Prostate gland (tissue), 2 donors: ENCODE results near the gene ZNF341. TPM values are rescaled to one million over a fixed set of nuclear protein-coding genes. Genes with fewer than 3 reads are reported as not detected.
A peak's percentile ranks its signal among the peaks of the same experiment; 100 is the strongest.

Source experiments
- DNase-seq: peaks from one replicate; pipeline ENCODE4 v3.0.0-alpha.2; 2019; ENCODE audit warnings: low spot score
- H3K27ac ChIP-seq, 2 donors: fragments of 200-600 bp; sonication (generic); 2 replicates each; pipeline ENCODE4 v1.5.1; 2017 to 2019
- H3K27me3 ChIP-seq: fragments of 200-600 bp; sonication (generic); replicated peaks from 2 replicates; pipeline ENCODE4 v1.5.1; 2019; ENCODE audit not compliant: insufficient read depth
- H3K36me3 ChIP-seq, 2 donors: fragments of 200-600 bp; sonication (generic); 1 replicate in 1 of 2; 2 replicates in 1 of 2; pipeline versions ENCODE4 v1.5.1 to v1.8.1; 2017 to 2019
- H3K4me1 ChIP-seq: fragments of 200-600 bp; sonication (generic); replicated peaks from 2 replicates; pipeline ENCODE4 v1.5.1; 2019
- H3K4me3 ChIP-seq, 2 donors: fragments of 200-600 bp; sonication (generic); 2 replicates each; pipeline ENCODE4 v1.5.1; 2017 to 2019
- H3K9me3 ChIP-seq: fragments of 200-600 bp; sonication (generic); 2 replicates; pipeline ENCODE4 v1.5.1; 2017
- CTCF ChIP-seq, 4 experiments: fragments of 200-600 bp in 2 of 4; fragments of 450-650 bp in 2 of 4; sonication (generic) in 2 of 4; IDR thresholded peaks; 1 replicate in 3 of 4; 2 replicates in 1 of 4; pipeline ENCODE4 v1.5.1; 2016 to 2019; ENCODE audit warnings: antibody characterized with exemption in 4 of 4, mild to moderate bottlenecking in 2 of 4, moderate library complexity in 2 of 4
- POLR2A ChIP-seq: fragments of 450-650 bp; IDR thresholded peaks from one replicate; pipeline ENCODE4 v1.6.1; 2016; ENCODE audit warnings: antibody characterized with exemption, mild to moderate bottlenecking
- POLR2AphosphoS5 ChIP-seq: sonication (generic); formaldehyde crosslinking; IDR thresholded peaks from one replicate; pipeline ENCODE4 v1.6.1; 2017; ENCODE audit warnings: antibody characterized with exemption
- WGBS: methylation state at CpG from one replicate; pipeline ENCODE4 v1.1.5; 2018; 5-methylcytosine and 5-hydroxymethylcytosine counted together
- intact Hi-C: fragments of 100-400 bp; cut with DNase I; formaldehyde crosslinking; loops from one replicate; pipeline ENCODE4 v1.14.2; 2022
- total RNA-seq, 2 donors: library from RNA; depleted of rRNA; stranded (reverse); fragments of >200 nt; gene quantifications; one replicate each; pipeline ENCODE4 v1.1.0, GENCODE V29; 2016

Gene ZNF341
- total RNA-seq, 2 donors from 2014 or later = 2.8 to 7.0 TPM

- intact Hi-C loops = no loop called here
- H3K4me1 ChIP-seq = peaks cover 5% of the 10 kb centered on the region
- H3K9me3 ChIP-seq = no peaks in the 10 kb centered on the region
- H3K36me3 ChIP-seq = no peaks in the 10 kb centered on the region
- no peak overlapping the region for H3K4me3 ChIP-seq
- TF ChIP-seq POLR2AphosphoS5 (no peak), POLR2A (no peak), CTCF (IDR thresholded peaks at IDR 0.05) (no peak)
- no peak for DNase-seq
- 91% methylated on average over 12 of the region's 12 CpGs for WGBS
- peak overlapping the region; percentile 50 to 65 for H3K27ac ChIP-seq
- no peaks in the 10 kb centered on the region for H3K27me3 ChIP-seq
These were observed 56.7 kb downstream of the ZNF341 start for GRCh38 chr20:33788351-33789049.

DNA sequence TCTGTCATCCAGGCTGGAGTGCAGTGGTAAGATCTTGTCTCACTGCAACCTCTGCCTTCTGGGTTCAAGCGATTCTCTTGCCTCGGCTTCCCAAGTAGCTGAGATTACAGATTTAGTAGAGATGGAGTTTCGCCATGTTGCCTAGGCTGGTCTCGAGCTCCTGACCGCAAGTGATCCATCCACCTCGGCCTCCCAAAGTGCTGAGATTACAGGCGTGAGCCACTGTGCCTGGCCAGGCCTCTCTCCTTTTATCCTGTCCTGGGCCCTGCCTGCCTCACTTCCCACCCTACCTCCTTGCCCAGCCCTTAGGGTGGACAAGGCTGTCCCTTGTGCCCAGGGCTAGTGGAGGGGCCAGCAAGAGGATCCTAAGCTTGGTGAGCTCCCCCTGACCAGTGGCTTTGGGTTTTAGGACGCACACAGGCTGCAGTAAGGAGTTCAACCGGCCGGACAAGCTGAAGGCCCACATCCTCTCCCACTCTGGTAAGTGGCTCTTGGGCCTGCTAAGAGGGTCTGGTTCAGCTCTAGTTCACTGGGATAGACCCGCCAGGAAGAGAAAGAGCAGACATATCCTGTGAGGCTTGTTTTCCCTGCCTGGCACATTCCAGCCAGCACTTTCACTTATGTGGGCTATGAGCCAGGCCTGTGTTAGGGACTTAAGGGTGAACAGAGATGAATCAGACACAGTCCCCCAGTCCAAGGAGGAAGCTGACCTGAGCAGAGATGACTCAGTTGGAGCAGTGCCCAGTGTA, 57.5 kb downstream of the ZNF341 start:
- TF ChIP-seq POLR2AphosphoS5 = peak; percentile 69
- no peak for TF ChIP-seq POLR2A
- TF ChIP-seq CTCF (IDR thresholded peaks at IDR 0.05) = no peak
- Histone ChIP-seq H3K27ac (peak overlapping the region; percentile 50 to 65), H3K9me3 (no peaks in the 10 kb centered on the region), H3K36me3 (no peaks in the 10 kb centered on the region), H3K4me3 (no peak overlapping the region), H3K4me1 (peaks cover 5% of the 10 kb centered on the region), H3K27me3 (no peaks in the 10 kb centered on the region)
- intact Hi-C loops = no loop called here
- DNase-seq = peak; percentile 89
- 63% methylated on average over 11 of the region's 11 CpGs for WGBS

- no peaks in the 10 kb centered on the region for H3K9me3 ChIP-seq
- no peaks in the 10 kb centered on the region for H3K27me3 ChIP-seq
- WGBS = 57% methylated on average over 5 of the region's 5 CpGs
- intact Hi-C loops = no loop called here
- TF ChIP-seq POLR2AphosphoS5 (no peak), POLR2A (no peak), CTCF (IDR thresholded peaks at IDR 0.05) (no peak)
- no peaks in the 10 kb centered on the region for H3K36me3 ChIP-seq
- peak overlapping the region; percentile 50 to 65 for H3K27ac ChIP-seq
- no peak overlapping the region for H3K4me3 ChIP-seq
- DNase-seq = no peak
- peaks cover 5% of the 10 kb centered on the region for H3K4me1 ChIP-seq
These were observed 58.0 kb downstream of the ZNF341 start for GRCh38 chr20:33789858-33790182.

DNA sequence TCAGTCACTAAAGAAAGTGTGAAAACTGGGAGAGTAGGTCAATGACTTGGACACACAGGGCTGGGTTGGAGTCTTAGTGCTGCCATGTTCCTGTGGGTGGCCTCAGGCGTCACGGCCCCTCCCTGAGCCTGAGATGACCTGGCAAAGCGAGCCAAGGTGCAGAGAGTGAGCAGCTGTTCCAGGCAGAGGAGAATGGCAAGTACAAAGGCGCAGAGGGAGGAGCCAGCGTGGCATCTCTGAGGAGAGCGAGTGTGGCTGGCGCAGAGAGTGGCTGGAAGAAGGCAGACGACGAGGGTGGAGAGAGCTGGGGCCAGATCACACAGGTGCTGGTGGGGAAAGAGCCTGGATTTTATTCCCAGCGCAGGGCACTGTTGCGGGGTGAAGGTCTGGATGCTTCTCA, 58.8 kb downstream of the ZNF341 start:
- WGBS = 83% methylated on average over 11 of the region's 11 CpGs

More for the DNA sequence above, 58.8 kb downstream of the ZNF341 start:
- no peaks in the 10 kb centered on the region for H3K9me3 ChIP-seq
- intact Hi-C loops = no loop called here
- H3K27me3 ChIP-seq = no peaks in the 10 kb centered on the region
- H3K4me3 ChIP-seq = no peak overlapping the region
- H3K27ac ChIP-seq = no peak overlapping the region
- TF ChIP-seq POLR2A (no peak), CTCF (IDR thresholded peaks at IDR 0.05) (no peak), POLR2AphosphoS5 (no peak)
- DNase-seq = no peak
- no peaks in the 10 kb centered on the region for H3K36me3 ChIP-seq
- peaks cover 5% of the 10 kb centered on the region for H3K4me1 ChIP-seq
